GM23338 (cell line): Measurements from ENCODE around the gene FREM3. TPM values are rescaled to one million over a fixed set of nuclear protein-coding genes. Genes with fewer than 3 reads are reported as not detected.

Experiments
- ATAC-seq: fragments of 200-7000 bp; cut with Tn5 transposase; 3 replicates; pipeline ENCODE4 v1.9.1; 2020
- DNase-seq: peaks from one replicate; pipeline ENCODE4 v3.0.0-alpha.2; 2015; ENCODE audit warnings: low spot score
- H2AFZ ChIP-seq: fragments of 200-600 bp; sonication (generic); 2 replicates; pipeline ENCODE4 v1.8.0; 2016; ENCODE audit warnings: antibody characterized with exemption, mild to moderate bottlenecking, moderate library complexity
- H3F3A ChIP-seq: fragments of 200-600 bp; sonication (generic); replicated peaks from 2 replicates; pipeline ENCODE4 v1.8.0; 2017; ENCODE audit warnings: antibody characterized with exemption, mixed run types, low read depth
- H3K27ac ChIP-seq: fragments of 200-600 bp; sonication (generic); 2 replicates; pipeline ENCODE4 v1.6.1; 2016; ENCODE audit warnings: low read depth
- H3K27me3 ChIP-seq: fragments of 200-600 bp; sonication (generic); 2 replicates; pipeline ENCODE4 v1.8.0; 2016; ENCODE audit warnings: mild to moderate bottlenecking, mixed run types, moderate library complexity; ENCODE audit not compliant: insufficient read depth
- H3K36me3 ChIP-seq: fragments of 200-600 bp; sonication (generic); 2 replicates; pipeline ENCODE4 v1.8.0; 2016; ENCODE audit warnings: mild to moderate bottlenecking; ENCODE audit not compliant: insufficient read depth
- H3K4me1 ChIP-seq: fragments of 200-600 bp; sonication (generic); 2 replicates; pipeline ENCODE4 v1.8.0; 2016; ENCODE audit warnings: mild to moderate bottlenecking, moderate library complexity; ENCODE audit not compliant: insufficient read depth
- H3K4me2 ChIP-seq: fragments of 200-600 bp; sonication (generic); 2 replicates; pipeline ENCODE4 v1.7.1; 2017; ENCODE audit warnings: mixed run types
- H3K4me3 ChIP-seq: fragments of 200-600 bp; sonication (generic); 2 replicates; pipeline ENCODE4 v1.6.1; 2016; ENCODE audit warnings: mixed run types
- H3K79me2 ChIP-seq: fragments of 200-600 bp; sonication (generic); replicated peaks from 2 replicates; pipeline ENCODE4 v1.8.0; 2017; ENCODE audit warnings: mild to moderate bottlenecking; ENCODE audit not compliant: insufficient read depth
- H3K9me2 ChIP-seq: fragments of 200-600 bp; sonication (generic); 2 replicates; pipeline ENCODE4 v1.8.0; 2017; ENCODE audit not compliant: insufficient read depth
- H4K20me1 ChIP-seq: fragments of 200-600 bp; sonication (generic); replicated peaks from 2 replicates; pipeline ENCODE4 v1.8.0; 2017; ENCODE audit warnings: mild to moderate bottlenecking; ENCODE audit not compliant: insufficient read depth
- H3K27ac Mint-ChIP-seq: 2 replicates; pipeline ENCODE4 v1.8.0; 2020; ENCODE audit warnings: inconsistent platforms, mild to moderate bottlenecking, moderate library complexity, mixed read lengths
- H3K27me3 Mint-ChIP-seq: 3 replicates; pipeline ENCODE4 v1.8.0; 2022; ENCODE audit warnings: low read depth, mild to moderate bottlenecking, moderate library complexity, mixed read lengths, inconsistent platforms; ENCODE audit not compliant: insufficient read depth, poor library complexity
- H3K36me3 Mint-ChIP-seq: 3 replicates; pipeline ENCODE4 v1.8.0; 2021; ENCODE audit warnings: low read depth, mild to moderate bottlenecking, inconsistent platforms, moderate library complexity, mixed read lengths
- H3K4me1 Mint-ChIP-seq: 3 replicates; pipeline ENCODE4 v1.8.0; 2020; ENCODE audit warnings: mild to moderate bottlenecking, inconsistent platforms, mixed read lengths
- H3K4me3 Mint-ChIP-seq: 3 replicates; pipeline ENCODE4 v1.8.0; 2021; ENCODE audit warnings: moderate library complexity, mild to moderate bottlenecking, inconsistent platforms, mixed read lengths
- H3K9me3 Mint-ChIP-seq: 3 replicates; pipeline ENCODE4 v1.8.0; 2020; ENCODE audit warnings: moderate library complexity, mild to moderate bottlenecking, inconsistent platforms, mixed read lengths
- CREB1 ChIP-seq: fragments of 250-450 bp; sonication (Bioruptor Pico); IDR thresholded peaks from 2 replicates; pipeline ENCODE4 v1.5.0; 2020; ENCODE audit warnings: low read depth, mild to moderate bottlenecking, moderate library complexity
- EZH2 ChIP-seq: fragments of 200-600 bp; sonication (generic); IDR thresholded peaks from one replicate; pipeline ENCODE4 v1.8.0; 2017; ENCODE audit warnings: antibody characterized with exemption, mild to moderate bottlenecking, low read depth; ENCODE audit not compliant: unreplicated experiment
- EZH2phosphoT487 ChIP-seq: fragments of 200-600 bp; sonication (generic); IDR thresholded peaks from one replicate; pipeline ENCODE4 v1.8.1; 2018; ENCODE audit warnings: antibody characterized with exemption; ENCODE audit not compliant: unreplicated experiment
- JUNB ChIP-seq: IDR thresholded peaks from one replicate; pipeline ENCODE4 v1.6.1; 2016; ENCODE audit warnings: antibody characterized with exemption; ENCODE audit not compliant: unreplicated experiment
- NANOG ChIP-seq: IDR thresholded peaks from 2 replicates; pipeline ENCODE4 v1.6.1; 2016; ENCODE audit warnings: antibody characterized with exemption, borderline replicate concordance
- POLR2AphosphoS5 ChIP-seq: IDR thresholded peaks from 2 replicates; pipeline ENCODE4 v1.6.1; 2016; ENCODE audit warnings: antibody characterized with exemption, low read depth
- STAT1 ChIP-seq: IDR thresholded peaks from one replicate; pipeline ENCODE4 v1.6.1; 2016; ENCODE audit warnings: antibody characterized with exemption; ENCODE audit not compliant: unreplicated experiment
- ZNF114 ChIP-seq: fragments of 250-450 bp; sonication (Bioruptor Pico); IDR thresholded peaks from 2 replicates; pipeline ENCODE4 v1.5.0; 2020; ENCODE audit warnings: mild to moderate bottlenecking, moderate library complexity
- ZNF331 ChIP-seq: fragments of 250-450 bp; sonication (Bioruptor Pico); IDR thresholded peaks from 2 replicates; pipeline ENCODE4 v1.5.0; 2020; ENCODE audit warnings: low read depth, mild to moderate bottlenecking, moderate library complexity
- polyA plus RNA-seq: library from polyadenylated mRNA; unstranded; fragments of >200 nt; fragmentation: Nextera tagmentation; extraction: Ambion mirVana; gene quantifications from 2 replicates; pipeline ENCODE4 v1.2.1, GENCODE V29; 2016
- total RNA-seq: library from RNA; depleted of rRNA; stranded (reverse); fragments of >200 nt; shearing (Covaris generic); gene quantifications from 2 replicates; pipeline ENCODE4 v1.2.3, GENCODE V29; 2014
- TF ChIP-seq, protein P1 (sequence below): IDR thresholded peaks from 2 replicates; pipeline ENCODE4 v1.6.1; 2016; ENCODE audit warnings: antibody characterized with exemption
- TF ChIP-seq, protein P2 (sequence below): fragments of 250-450 bp; sonication (Bioruptor Pico); IDR thresholded peaks from 2 replicates; pipeline ENCODE4 v1.5.0; 2020; ENCODE audit warnings: mild to moderate bottlenecking, moderate library complexity
- TF ChIP-seq, protein P3 (sequence below): IDR thresholded peaks from one replicate; pipeline ENCODE4 v1.6.1; 2018; ENCODE audit warnings: antibody characterized with exemption; ENCODE audit not compliant: unreplicated experiment
- TF ChIP-seq, protein P4 (sequence below), 2 experiments: fragments of 200-600 bp in 1 of 2; sonication (generic) in 1 of 2; conservative IDR thresholded peaks; 2 replicates each; pipeline versions ENCODE4 v1.5.1 to v1.6.1; 2016 to 2017; ENCODE audit warnings: antibody characterized with exemption in 2 of 2, low read depth in 2 of 2, mild to moderate bottlenecking in 2 of 2, moderate library complexity in 1 of 2

The FREM3 gene
- total and polyA plus RNA-seq, 2 experiments from 2014 or later = 0.03 to 0.07 TPM

GRCh38 chr4:143693856-143694255 is 6.6 kb downstream of the FREM3 start:
- H3F3A ChIP-seq = no peaks in the 10 kb centered on the region
- no peak for DNase-seq
- peaks cover 7% of the 10 kb centered on the region for H3K27me3 ChIP-seq
- Mint-ChIP-seq H3K4me1 (no peaks in the 10 kb centered on the region), H3K4me3 (no peak overlapping the region), H3K36me3 (no peaks in the 10 kb centered on the region), H3K27me3 (peaks cover 7% of the 10 kb centered on the region), H3K27ac (no peak overlapping the region), H3K9me3 (peaks cover 7% of the 10 kb centered on the region; the same call in 2 of the 3 replicates)
- H3K4me1 ChIP-seq = no peaks in the 10 kb centered on the region
- no peaks in the 10 kb centered on the region for H3K79me2 ChIP-seq
- TF ChIP-seq, protein P1, sequence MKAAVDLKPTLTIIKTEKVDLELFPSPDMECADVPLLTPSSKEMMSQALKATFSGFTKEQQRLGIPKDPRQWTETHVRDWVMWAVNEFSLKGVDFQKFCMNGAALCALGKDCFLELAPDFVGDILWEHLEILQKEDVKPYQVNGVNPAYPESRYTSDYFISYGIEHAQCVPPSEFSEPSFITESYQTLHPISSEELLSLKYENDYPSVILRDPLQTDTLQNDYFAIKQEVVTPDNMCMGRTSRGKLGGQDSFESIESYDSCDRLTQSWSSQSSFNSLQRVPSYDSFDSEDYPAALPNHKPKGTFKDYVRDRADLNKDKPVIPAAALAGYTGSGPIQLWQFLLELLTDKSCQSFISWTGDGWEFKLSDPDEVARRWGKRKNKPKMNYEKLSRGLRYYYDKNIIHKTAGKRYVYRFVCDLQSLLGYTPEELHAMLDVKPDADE = no peak
- TF ChIP-seq EZH2phosphoT487 (no peak), ZNF331 (CRISPR knock-in tag) (no peak), CREB1 (CRISPR knock-in tag) (no peak), POLR2AphosphoS5 (no peak), NANOG (no peak), JUNB (no peak), EZH2 (no peak), STAT1 (no peak), ZNF114 (no peak)
- TF ChIP-seq, protein P2, sequence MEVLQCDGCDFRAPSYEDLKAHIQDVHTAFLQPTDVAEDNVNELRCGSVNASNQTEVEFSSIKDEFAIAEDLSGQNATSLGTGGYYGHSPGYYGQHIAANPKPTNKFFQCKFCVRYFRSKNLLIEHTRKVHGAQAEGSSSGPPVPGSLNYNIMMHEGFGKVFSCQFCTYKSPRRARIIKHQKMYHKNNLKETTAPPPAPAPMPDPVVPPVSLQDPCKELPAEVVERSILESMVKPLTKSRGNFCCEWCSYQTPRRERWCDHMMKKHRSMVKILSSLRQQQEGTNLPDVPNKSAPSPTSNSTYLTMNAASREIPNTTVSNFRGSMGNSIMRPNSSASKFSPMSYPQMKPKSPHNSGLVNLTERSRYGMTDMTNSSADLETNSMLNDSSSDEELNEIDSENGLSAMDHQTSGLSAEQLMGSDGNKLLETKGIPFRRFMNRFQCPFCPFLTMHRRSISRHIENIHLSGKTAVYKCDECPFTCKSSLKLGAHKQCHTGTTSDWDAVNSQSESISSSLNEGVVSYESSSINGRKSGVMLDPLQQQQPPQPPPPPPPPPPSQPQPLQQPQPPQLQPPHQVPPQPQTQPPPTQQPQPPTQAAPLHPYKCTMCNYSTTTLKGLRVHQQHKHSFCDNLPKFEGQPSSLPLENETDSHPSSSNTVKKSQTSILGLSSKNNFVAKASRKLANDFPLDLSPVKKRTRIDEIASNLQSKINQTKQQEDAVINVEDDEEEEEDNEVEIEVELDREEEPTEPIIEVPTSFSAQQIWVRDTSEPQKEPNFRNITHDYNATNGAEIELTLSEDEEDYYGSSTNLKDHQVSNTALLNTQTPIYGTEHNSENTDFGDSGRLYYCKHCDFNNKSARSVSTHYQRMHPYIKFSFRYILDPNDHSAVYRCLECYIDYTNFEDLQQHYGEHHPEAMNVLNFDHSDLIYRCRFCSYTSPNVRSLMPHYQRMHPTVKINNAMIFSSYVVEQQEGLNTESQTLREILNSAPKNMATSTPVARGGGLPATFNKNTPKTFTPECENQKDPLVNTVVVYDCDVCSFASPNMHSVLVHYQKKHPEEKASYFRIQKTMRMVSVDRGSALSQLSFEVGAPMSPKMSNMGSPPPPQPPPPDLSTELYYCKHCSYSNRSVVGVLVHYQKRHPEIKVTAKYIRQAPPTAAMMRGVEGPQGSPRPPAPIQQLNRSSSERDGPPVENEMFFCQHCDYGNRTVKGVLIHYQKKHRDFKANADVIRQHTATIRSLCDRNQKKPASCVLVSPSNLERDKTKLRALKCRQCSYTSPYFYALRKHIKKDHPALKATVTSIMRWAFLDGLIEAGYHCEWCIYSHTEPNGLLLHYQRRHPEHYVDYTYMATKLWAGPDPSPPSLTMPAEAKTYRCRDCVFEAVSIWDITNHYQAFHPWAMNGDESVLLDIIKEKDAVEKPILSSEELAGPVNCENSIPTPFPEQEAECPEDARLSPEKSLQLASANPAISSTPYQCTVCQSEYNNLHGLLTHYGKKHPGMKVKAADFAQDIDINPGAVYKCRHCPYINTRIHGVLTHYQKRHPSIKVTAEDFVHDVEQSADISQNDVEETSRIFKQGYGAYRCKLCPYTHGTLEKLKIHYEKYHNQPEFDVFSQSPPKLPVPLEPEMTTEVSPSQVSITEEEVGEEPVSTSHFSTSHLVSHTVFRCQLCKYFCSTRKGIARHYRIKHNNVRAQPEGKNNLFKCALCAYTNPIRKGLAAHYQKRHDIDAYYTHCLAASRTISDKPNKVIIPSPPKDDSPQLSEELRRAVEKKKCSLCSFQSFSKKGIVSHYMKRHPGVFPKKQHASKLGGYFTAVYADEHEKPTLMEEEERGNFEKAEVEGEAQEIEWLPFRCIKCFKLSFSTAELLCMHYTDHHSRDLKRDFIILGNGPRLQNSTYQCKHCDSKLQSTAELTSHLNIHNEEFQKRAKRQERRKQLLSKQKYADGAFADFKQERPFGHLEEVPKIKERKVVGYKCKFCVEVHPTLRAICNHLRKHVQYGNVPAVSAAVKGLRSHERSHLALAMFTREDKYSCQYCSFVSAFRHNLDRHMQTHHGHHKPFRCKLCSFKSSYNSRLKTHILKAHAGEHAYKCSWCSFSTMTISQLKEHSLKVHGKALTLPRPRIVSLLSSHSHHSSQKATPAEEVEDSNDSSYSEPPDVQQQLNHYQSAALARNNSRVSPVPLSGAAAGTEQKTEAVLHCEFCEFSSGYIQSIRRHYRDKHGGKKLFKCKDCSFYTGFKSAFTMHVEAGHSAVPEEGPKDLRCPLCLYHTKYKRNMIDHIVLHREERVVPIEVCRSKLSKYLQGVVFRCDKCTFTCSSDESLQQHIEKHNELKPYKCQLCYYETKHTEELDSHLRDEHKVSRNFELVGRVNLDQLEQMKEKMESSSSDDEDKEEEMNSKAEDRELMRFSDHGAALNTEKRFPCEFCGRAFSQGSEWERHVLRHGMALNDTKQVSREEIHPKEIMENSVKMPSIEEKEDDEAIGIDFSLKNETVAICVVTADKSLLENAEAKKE (CRISPR knock-in tag) = no peak
- TF ChIP-seq, protein P3, sequence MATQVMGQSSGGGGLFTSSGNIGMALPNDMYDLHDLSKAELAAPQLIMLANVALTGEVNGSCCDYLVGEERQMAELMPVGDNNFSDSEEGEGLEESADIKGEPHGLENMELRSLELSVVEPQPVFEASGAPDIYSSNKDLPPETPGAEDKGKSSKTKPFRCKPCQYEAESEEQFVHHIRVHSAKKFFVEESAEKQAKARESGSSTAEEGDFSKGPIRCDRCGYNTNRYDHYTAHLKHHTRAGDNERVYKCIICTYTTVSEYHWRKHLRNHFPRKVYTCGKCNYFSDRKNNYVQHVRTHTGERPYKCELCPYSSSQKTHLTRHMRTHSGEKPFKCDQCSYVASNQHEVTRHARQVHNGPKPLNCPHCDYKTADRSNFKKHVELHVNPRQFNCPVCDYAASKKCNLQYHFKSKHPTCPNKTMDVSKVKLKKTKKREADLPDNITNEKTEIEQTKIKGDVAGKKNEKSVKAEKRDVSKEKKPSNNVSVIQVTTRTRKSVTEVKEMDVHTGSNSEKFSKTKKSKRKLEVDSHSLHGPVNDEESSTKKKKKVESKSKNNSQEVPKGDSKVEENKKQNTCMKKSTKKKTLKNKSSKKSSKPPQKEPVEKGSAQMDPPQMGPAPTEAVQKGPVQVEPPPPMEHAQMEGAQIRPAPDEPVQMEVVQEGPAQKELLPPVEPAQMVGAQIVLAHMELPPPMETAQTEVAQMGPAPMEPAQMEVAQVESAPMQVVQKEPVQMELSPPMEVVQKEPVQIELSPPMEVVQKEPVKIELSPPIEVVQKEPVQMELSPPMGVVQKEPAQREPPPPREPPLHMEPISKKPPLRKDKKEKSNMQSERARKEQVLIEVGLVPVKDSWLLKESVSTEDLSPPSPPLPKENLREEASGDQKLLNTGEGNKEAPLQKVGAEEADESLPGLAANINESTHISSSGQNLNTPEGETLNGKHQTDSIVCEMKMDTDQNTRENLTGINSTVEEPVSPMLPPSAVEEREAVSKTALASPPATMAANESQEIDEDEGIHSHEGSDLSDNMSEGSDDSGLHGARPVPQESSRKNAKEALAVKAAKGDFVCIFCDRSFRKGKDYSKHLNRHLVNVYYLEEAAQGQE = no peak
- TF ChIP-seq, protein P4, sequence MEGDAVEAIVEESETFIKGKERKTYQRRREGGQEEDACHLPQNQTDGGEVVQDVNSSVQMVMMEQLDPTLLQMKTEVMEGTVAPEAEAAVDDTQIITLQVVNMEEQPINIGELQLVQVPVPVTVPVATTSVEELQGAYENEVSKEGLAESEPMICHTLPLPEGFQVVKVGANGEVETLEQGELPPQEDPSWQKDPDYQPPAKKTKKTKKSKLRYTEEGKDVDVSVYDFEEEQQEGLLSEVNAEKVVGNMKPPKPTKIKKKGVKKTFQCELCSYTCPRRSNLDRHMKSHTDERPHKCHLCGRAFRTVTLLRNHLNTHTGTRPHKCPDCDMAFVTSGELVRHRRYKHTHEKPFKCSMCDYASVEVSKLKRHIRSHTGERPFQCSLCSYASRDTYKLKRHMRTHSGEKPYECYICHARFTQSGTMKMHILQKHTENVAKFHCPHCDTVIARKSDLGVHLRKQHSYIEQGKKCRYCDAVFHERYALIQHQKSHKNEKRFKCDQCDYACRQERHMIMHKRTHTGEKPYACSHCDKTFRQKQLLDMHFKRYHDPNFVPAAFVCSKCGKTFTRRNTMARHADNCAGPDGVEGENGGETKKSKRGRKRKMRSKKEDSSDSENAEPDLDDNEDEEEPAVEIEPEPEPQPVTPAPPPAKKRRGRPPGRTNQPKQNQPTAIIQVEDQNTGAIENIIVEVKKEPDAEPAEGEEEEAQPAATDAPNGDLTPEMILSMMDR (conservative IDR thresholded peaks at IDR 0.05; ENCODE audit: low read depth in 2 of 2) = no peak
- H3K36me3 ChIP-seq = no peaks in the 10 kb centered on the region
- H2AFZ ChIP-seq = no peak overlapping the region
- H3K4me2 ChIP-seq = no peak overlapping the region
- H3K4me3 ChIP-seq = no peak overlapping the region
- no peaks in the 10 kb centered on the region for H4K20me1 ChIP-seq
- H3K27ac ChIP-seq = no peak overlapping the region
- peaks cover 14% of the 10 kb centered on the region for H3K9me2 ChIP-seq
- no peak for ATAC-seq
